GM21717 (cell line): ENCODE measurements around the gene CACNA1C.

Experiments
- ATAC-seq: cut with Tn5 transposase; IDR thresholded peaks from one replicate; pipeline ENCODE4 v1.9.1; 2021; ENCODE audit warnings: mild to moderate bottlenecking, moderate library complexity; ENCODE audit not compliant: unreplicated experiment

The CACNA1C gene

DNA sequence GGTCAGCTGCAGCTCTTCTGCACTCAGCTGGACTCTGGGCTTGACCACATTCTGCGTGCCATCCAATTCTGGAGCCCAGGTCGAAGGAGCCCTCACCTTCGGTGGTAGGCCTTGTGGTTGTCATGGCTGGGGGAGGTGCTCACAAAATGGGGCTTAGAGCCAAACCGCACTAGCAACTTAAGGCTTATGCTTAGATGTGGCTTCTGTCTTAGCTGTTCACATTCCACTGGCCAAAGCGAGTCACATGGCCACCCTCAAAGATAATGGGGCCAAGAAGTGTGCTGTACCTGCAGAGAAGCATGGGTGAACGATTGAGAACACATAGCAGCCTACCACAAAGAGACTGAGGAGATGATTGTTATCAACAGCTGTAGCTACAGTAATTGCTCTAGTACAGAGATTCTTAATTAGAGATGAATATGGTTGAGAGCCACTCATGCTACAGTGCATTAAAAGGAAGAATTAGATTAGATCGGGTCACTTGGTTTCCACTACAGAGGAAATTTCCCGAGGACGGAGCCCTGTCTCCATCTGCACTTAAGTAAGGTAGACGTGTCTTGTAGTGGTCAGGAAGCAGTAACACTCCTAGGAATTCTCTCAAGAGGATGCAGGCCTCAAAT, 407.4 kb downstream of the CACNA1C start:
- no peak for ATAC-seq

DNA sequence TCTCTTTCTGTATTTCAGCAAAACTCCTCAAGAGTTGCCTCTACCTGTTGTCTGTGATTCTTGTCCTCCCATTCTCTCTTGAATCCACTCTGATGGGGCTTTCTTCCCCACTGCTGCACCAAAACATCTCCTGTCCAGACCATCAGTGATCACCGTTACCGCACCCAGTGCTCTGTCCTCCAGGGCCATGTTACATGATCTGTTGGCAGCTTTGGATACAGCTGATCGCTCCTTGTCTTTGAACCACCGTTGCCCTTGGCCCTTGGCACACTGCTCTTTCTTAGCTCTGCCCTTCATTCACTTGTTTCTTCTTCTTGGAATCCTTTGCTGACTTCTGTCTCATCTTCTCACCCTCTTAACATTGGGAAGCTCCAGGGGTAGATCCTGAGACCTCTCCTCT, 408.3 kb downstream of the CACNA1C start:
- no peak for ATAC-seq

DNA sequence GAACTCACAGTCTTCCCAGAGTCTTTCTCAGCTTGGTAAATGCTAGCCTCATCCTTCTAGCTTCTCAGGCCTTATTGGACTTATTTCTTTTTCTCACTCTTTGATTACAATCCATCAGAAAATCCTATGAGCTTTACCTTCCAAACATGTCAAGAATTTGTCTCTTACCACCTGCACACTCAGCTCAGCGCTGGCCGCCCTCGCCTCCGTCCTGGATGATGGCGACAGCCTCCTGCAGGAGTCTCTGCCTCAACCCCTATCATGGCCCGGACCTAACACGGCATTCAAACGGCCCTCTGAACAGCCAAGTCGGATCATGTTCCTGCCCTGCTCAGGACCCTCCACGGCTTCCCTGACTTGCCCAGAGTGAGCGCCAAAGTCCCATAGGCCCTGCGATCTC, 408.9 kb downstream of the CACNA1C start:
- no peak for ATAC-seq

DNA sequence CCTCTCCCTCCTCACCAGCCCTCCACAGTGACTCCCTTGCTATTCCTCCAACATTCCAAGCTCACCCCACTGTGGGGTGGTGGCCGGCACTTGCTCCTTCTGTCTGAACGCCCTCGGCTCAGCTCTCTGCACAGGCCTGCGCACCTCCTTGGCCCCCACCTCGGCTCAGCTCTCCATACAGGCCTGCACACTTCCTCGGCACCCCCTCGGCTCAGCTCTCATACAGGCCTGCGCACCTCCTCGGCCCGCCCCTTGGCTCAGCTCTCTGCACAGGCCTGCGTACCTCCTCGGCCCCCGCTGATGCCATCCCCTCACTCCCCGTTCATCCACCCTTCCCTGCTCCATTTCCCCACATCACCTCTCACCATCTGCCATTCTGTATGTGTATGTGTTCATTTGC, 409.3 kb downstream of the CACNA1C start:
- ATAC-seq, result no peak

DNA sequence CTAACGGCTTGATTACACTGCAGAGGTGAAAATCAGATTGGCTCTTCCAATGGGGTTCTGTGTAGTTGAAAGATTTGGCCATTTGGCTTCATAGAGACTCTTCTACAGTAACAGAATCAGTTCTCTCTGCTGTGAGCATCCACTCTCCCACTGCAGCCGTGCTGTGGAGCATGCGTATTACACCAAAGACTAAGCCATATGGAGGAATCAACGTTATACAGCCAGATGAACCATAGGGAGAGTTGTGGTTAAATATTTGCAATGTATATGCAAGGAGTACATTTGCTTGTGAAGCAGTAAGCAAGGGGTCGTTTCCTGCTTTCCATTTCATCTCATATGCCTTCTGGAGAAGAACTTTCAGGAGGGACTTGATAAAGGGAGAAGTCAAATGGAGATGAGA, 410.9 kb downstream of the CACNA1C start:
- ATAC-seq, result no peak

DNA sequence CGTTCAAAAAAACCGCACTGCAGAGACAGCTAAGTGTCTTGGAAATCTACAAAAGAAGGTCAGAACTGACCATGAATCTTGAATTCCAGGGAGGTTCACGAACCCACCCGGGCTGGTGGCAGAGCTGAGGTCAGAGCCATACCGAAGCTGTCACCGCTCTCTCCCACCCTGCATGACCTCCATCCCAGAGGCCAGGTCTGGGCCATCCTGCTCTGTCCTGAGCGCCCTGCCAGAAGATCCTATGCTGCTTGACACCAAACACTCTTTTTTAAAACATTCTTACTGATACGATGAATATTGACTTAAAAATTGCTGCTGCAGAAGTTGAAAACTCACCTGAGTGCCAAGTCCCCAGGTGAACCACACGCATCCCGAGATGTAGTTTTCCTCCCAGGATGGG, 412.9 kb downstream of the CACNA1C start:
- no peak for ATAC-seq

DNA sequence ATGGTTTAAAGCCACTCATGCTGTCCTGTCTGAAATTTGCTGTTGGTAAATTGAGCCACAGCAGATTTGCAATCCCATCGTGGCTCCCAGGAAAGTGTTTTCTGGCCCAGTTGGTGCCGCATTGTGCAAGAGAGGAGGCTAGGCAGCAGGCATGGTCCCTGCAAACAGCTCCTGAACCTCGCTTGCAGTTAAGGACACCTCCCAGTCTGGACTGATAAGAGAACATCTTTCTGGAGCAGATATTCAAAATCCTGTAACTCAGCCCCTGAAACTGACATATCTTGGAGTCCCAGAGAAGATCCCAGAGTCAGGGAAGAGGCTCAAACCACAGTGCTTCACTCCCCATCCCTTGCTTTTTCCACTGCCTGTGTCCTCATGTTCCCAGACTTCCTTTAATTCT, 413.4 kb downstream of the CACNA1C start:
- ATAC-seq, result no peak

DNA sequence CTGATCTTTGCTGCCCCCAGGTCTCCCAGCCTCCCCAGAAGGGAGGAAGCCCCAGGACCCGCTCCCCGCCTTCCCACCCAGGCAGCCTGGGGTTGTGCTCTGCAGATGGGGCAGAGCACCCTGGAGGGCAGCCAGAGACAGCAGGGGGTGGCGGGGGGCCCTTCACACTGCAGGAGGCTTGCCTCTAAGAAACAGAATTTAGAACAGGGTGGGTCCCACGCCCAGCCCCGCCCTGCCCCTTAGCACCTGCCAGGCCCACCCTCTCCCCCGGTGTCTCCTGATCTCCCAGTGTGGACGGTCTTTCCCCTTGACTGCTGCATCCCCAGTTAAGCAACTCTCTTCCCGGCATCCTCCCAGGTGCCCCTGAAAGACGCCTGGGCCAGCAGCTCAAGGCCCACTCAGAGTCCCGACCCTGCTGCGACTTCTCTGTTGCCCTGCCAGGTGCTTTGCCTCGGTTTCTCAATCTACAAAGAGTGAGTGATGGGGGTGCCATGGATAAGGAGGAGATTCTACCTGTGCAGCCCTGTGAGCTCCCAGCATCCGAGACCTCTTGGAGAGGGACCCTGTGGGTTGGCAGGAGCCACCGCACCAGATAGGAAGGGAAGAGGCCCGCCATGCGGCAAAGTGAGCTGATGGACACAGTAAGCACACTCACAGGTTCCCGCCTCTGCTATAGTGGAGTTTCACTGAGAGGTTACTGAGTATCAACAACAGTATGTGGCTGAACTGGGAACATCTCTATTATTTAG, 414.8 kb downstream of the CACNA1C start:
- ATAC-seq, result no peak

DNA sequence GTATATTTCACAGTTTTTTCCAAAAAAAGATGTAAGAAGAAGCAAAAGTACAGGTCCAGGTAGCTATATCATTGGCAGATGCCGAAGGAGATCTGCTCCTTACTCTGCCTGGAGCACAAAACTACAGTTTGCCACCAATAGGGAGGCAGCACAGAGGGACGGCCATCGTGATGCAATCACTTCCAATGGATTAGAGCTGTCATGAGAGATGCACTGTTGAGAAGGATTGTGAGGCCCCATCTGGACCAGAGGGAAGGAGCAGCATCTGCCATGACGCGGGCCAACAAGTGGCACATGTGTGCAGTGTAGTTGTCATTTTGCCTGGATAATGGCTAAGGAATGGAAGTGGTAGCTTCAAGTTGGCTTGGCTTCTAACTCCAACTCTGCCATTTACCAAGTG, 423.2 kb downstream of the CACNA1C start:
- ATAC-seq, result no peak

DNA sequence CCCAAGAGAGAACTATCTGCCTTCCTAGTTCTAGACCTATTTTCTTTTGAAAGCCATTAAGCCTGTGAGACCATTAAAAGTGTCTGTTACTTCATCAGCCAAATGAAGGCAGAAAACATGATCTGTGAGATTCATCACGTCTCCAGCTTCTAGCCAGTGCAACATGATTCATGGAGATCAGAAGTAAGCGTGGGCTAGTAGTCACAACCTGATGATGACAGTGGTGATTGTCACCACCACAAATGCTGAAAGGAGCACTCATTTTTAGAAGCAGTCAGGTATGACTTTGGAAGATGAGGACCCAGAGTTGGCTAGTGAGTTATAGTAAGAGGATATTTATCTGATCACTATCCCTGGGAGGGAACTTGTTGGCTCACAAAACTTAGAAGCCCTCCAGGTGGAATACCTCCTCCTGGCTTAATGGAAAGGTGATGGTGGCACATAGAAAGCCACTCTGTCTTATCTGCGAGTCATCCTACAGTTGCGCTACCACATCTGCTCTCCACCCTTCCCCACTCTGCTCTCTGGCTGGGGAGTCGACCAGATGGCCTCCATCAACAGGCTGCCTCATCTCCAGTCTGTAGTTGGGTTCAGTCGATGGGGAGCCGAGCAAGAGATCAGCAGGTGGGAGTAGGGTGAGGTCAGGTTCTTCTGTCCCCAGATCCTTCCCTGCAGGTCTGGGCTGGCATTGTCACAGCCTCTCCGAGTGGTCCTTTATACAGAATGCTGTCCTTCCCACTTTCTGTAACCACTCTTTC, 424.4 kb downstream of the CACNA1C start:
- no peak for ATAC-seq

DNA sequence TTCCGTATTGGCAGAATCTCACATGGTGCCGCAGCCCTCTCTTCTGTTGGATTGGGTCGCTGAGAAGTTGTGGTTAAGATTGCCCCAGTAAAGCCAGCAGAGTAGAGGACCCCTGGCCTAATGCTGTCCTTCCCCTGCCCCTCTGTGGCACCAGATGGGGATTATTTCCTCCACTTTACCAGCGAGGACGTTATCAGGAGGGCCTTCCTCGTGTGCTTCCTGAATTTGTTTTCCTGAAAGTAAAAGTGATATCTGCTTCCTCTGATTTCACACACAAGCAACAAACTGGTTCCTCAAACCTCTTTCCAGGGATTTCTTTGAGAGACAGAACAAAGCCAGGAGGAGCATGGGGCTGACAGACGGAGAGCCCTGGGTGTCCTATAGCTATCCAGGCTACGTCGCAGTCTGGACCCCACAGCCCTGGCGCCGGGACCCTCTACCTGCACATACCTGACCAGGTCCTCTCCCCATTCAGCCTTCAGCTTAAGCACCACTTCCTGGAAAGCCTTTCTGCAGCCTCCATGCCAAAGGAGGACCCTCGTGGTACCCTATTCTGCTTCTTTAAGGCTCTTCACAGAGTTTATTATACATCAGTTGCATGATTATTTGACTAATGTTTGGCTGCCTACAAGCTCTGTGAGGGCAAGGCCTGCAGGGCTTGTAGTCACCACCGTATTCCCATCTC, 427.2 kb downstream of the CACNA1C start:
- no peak for ATAC-seq

DNA sequence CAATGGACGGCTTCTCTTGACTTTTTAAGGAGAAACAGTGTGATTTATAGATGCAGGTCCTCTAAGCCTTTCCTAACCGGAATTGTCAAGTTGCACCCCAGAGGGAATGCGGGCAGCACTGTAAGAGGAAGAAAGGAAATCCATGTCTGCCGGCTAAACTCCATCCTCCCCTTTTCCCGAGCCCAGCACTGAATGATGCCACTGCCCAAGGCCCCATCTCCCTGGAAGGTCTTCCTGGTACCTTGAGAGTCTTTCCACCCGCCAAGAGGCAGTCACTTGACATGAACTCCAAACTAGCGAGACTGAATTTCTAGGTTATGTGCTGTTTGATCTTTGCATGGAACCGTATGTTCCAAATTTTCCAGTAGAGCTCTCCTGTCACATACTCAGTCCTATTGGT, 428.6 kb downstream of the CACNA1C start:
- ATAC-seq, result no peak

DNA sequence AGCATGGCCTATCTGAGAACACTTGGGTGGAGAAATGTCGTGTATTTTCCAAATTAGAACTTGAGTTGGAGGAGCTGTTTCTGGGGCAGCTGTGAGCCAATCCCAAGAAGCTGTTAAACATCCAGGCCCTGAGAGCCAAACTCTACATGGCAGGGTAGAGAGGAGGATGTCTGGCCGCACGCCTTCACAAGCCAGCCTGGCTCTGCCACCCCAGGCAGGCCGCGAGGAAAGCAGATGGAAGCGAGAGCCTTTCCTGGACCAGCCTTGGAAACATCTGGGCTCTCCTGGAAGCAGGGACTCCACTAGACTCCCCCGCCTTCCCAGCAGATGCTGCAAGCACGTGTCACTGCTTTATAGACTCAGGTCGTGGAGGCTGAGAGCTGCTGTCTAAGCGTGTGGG, 429.2 kb downstream of the CACNA1C start:
- ATAC-seq, result no peak

DNA sequence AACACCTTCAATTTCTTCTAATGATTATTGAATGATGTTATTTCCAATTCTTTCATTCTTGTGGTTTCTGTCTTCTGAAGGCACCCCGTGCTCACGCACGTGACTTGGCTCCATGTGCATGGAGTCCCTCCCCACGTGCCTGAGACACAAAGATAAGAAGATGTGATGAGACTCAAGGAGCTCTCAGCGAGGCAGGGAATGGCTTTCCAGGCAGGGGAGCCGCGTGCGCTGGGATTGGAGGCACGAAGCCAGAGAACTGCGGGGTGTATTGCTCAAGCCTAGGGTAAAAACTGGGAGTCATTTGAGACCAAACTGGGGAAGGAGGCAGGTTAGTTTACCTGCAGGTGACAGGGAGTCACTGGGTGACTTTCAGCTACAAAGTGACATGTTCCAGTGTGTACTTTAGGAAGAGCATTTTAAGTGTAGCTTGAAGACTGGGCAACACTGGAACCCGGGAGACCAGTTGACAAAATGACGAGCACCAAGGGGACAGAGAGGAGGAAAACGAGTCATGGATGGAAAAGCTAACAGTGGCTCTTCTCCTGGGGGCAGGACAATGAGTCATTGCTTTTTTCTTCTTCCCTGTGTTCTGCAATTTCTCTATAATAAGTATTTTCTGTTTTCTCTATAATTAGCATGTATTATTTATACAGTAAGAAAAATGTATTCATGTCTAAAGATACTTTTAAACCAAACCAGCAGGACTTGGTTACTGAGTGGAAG, 430.3 kb downstream of the CACNA1C start:
- no peak for ATAC-seq

DNA sequence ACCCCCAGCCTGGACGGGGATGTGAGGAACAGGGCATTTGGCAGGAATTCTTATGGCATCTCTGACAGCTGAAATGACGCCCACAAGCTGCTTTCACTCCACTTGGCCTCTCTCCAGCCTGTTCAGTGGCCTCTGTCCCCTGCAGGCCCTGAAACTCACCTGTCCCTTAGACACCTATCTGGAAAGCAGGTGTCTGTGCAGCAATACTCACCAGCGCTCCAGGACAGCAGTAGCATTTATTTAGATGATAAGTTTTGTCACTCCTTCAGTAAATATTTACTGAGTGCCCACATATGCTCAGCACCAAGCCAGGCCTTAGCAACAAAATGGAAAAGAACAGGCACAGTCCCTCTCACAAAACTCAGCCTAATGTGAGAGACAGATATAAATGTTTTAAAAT, 430.9 kb downstream of the CACNA1C start:
- no peak for ATAC-seq

DNA sequence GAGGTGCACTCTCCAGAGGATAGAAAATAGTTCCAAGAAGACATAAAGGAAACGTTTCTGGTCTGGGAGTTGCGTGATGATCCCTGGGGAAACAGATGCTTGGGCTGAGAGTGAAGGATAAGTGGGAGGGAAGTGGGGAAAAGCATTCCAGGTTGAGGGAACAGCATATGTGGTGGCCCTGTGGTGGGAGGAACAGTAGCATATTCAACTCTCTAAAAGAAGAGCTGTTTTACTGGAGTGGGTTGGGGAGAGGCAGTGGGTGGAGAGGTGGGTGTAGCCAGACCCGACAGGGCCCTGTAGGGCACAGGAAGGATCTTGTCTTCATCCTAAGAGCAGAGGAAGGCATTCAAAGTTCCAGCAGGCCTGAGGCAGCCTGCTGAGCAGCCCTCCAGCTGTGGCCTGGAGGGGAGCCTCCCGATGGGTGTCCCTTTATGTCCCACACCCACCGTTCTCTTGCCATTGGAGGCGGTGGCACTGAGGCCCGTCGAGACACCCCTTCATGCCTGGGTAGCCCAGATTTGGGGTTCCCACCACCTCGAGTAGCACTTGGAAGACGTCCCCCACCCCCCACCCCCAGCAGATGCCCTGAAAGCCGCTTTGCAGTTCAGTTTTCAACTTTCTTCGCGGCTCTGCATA, 431.5 kb downstream of the CACNA1C start:
- no peak for ATAC-seq

DNA sequence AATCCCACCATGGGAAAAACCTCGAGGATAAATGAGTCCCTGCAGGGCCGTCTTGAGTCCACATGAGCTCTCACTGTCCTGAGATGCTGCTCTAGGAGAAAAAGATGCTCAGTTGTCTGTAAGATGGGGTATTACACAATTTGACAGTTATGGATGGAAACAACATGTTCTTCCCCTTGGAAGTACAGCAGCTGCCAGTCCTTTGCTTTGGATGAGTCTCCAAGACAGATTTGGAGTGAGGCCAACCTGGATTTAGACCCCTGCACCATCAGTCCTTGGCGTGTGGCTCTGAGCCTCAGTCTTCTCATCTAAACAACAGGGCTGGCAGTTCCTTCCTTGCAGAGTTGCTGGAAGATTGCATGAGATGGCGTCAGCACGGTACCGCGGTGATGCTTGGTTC, 432.9 kb downstream of the CACNA1C start:
- no peak for ATAC-seq

DNA sequence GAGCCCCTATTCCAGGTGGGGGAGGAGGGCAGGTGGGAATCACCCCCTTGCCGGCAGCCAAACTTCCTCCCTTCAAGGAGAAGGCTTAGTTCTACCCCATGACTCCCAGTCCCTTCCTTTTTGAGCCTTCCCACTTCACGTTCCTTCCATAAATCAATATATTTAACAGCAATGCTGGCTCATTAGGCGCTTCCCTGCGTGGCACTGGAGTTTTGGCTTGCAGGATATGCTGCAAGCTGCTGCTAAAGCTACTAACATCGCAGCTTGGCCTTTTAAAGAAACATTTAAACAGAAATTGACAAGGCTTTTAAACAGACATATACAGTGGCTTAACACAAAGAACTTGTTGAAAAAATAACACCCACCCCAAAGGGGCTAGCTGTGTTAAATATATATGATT, 434.0 kb downstream of the CACNA1C start:
- ATAC-seq, result no peak

DNA sequence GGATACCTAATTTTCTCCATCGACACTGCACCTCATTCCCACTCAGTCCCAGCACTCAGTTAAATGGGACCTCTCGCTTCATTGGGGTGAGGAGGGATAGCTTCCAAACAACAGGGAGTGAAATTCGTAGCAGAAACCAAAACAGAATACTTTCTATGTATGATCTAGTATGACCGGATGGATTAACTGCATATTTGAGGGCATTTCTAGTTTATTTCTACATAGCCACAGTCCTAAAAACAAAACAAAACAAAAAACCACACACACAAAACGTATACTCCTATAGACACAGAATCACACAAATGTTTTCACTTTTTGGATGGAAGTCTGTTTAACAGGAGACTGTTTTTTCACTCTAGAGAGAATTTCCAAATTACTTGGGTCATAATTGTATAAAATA, 434.5 kb downstream of the CACNA1C start:
- no peak for ATAC-seq

DNA sequence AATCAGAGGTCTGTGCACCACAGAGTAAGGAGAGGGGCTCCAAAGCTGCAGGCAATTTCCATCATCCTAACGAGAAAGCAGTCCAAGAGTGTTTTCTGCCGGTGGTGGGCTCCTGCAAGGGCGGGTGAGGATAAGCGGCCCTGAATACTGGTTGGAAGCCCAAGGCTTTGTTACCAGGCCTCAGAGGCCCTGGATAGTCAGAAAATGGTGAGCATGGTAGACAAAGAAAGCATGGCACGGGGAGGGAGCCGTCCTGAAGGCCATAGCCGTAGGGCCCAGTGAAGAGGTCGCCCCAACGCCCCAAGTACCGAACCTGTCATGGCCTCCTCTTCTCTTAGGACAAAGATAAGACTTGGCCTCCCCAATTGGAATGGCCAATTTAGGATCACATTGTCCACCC, 435.3 kb downstream of the CACNA1C start:
- ATAC-seq, result no peak
